Measurements from ENCODE around the gene GNAI2. TPM values are rescaled to one million over a fixed set of nuclear protein-coding genes. Genes with fewer than 3 reads are reported as not detected.
A peak's percentile ranks its signal among the peaks of the same experiment; 100 is the strongest.
"Not testable (repeated sequence)": the region's sequence is repeated elsewhere in the genome, so short reads cannot be mapped to it uniquely, and the experiment has no call there.

GNAI2 gene
- total RNA-seq, 1 experiment from 2014 or later, result 403 TPM

DNA sequence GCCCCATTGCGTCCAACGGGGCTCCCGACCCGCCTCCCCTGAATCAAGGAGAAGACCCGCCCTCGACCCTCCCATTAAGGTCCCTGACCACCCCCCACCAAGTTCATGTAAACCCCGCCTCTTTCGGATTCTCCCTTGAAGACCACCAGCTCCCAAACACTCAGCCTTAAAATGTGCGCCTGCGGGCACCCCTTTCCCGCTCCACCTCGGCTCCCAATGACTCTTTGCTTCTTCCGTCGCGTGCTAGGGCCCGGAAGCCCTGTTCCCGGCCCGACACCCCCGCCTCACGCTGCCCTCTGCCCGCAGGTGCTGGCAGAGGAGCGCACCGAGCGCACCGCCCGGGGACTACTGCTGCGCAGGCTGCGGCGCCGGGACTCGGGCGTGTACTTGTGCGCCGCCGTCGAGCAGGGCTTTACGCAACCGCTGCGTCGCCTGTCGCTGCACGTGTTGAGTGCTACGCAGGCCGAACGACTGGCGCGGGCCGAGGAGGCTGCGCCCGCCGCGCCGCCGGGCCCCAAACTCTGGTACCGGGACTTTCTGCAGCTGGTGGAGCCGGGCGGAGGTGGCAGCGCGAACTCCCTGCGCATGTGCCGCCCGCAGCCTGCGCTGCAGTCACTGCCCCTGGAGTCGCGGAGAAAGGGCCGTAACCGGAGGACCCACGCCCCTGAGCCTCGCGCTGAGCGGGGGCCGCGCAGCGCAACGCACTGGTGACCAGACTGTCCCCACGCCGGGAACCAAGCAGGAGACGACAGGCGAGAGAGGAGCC is 40.2 kb downstream of the GNAI2 start:
- DNase-seq (ENCODE audit: low read depth), result no peak

DNA sequence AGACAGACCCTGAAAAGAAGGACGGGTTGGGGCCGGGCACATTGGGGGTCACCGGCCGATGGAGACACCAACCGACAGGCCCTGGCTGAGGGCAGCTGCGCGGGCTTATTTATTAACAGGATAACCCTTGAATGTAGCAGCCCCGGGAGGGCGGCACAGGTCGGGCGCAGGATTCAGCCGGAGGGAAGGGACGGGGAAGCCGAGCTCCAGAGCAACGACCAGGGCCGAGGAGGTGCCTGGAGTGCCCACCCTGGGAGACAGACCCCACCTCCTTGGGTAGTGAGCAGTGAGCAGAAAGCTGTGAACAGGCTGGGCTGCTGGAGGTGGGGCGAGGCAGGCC is 40.7 kb downstream of the GNAI2 start:
- no peak for DNase-seq (ENCODE audit: low read depth)

DNA sequence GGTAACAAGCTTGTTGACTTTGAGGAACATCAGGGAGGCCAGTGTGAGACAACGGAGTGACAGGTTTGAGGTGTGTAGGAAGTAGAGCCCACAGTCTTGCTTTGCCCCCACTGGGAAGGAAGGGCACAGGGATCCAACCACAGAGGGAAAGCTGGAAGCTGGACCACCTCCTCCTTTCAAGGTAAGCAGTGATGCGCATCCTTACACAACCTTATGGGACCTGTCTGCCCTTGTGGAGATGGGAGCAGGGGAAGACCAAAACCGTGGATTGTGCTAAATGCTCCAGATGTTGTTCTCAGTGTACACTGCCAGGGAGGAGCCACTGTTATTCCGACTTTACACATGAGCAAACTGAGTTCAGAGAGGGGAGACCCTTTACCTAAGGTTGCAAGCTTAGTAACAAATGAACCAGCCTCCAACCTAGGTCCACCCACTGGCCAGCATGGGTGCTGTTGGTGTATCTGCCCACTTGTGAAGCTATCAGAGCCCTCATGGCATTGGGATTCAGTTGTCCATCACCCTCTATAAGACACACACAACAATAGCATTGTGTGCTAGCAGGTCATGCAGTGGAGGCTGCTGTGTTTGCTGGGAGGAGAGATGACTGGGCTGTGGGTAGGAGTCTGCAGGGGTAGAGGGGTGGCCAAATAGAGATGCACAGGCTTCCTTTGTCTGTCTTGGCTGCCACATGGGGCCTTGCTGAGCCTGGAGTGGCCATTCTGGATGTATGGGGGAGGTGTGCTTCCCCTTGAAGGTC is 42.3 kb downstream of the GNAI2 start:
- no peak for DNase-seq (ENCODE audit: low read depth)

DNA sequence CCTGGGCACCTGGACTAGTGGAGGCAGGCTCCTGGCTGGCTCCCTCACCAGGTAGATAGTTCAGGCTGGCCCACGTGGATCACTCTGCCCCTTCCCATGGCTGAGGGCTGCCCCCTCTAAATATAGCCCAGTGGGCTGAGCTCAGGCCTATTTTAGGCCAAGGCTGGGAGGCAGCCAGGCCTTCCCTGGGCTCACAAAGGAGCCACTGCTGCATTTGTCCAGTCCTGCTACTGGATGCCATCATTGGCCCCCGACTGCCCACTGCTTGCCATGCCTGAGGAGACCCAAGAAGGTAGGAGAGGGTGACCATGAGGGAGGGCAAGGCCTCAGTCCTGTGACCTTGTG is 42.8 kb downstream of the GNAI2 start, which contains the start of gene LSMEM2:
Gene LSMEM2, plus strand, starts transcription at position 208 of the 345 bp plus-strand sequence. Its CDS starts 27 bp downstream, at position 235.
- DNase-seq (ENCODE audit: low read depth), result no peak

- no peak for DNase-seq (ENCODE audit: low read depth)
These were observed 43.4 kb downstream of the GNAI2 start for GRCh38 chr3:50279255-50280016.

- DNase-seq (ENCODE audit: low read depth), result not testable (repeated sequence)
These were observed 48.1 kb downstream of the GNAI2 start for GRCh38 chr3:50284121-50284520.

GRCh38 chr3:50286322-50287227 is 50.6 kb downstream of the GNAI2 start:
- DNase-seq (ENCODE audit: low read depth), result no peak

DNA sequence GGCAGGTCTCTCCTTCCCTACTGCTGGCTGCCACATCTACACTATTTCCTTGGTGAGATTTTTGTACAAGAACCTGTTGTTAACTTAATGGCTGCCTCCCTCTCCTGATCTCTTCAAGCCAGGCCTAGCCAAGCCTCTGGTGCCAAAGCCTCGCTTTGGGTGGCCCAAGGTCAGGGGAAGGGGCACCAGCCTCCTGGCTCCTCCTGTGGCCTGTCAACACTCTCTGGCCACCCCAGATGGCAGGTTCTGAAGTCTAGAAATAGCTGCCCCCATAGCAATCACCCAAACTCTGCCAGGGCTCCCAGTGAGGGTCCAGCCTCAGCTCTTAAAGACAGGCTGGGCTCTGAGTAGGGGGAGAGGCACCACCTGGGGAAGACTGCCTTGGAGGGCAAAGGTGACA is 51.3 kb downstream of the GNAI2 start:
- DNase-seq (ENCODE audit: low read depth), result no peak

GRCh38 chr3:50288387-50289007 is 52.5 kb downstream of the GNAI2 start:
- no peak for DNase-seq (ENCODE audit: low read depth)

- DNase-seq (ENCODE audit: low read depth), result no peak
These were observed 53.1 kb downstream of the GNAI2 start for GRCh38 chr3:50289130-50289529.

DNA sequence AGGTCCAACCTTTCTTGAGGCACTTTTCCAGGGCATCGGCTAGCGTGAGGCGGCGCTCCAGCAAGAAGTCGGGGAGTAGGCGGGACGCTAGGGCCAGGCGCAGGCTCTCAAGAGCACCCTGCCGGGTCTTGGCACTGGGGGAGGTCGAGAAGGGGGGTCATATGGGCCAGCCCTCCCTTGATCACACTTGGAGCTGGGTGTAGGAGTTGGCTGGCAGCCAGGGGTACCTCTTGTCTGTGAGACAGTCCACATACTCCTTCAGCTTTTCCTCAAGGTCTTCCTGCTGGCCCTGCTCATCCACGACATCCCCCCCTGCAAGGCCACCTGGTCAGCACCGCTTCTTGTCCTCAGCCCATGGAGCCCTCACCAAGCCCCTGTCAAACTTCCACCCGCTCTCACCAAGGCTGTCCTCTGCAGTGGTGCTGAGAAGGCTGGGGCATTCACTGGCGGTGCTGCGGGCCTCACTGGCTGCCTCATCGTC is 54.2 kb downstream of the GNAI2 start:
- DNase-seq (ENCODE audit: low read depth), result no peak

DNA sequence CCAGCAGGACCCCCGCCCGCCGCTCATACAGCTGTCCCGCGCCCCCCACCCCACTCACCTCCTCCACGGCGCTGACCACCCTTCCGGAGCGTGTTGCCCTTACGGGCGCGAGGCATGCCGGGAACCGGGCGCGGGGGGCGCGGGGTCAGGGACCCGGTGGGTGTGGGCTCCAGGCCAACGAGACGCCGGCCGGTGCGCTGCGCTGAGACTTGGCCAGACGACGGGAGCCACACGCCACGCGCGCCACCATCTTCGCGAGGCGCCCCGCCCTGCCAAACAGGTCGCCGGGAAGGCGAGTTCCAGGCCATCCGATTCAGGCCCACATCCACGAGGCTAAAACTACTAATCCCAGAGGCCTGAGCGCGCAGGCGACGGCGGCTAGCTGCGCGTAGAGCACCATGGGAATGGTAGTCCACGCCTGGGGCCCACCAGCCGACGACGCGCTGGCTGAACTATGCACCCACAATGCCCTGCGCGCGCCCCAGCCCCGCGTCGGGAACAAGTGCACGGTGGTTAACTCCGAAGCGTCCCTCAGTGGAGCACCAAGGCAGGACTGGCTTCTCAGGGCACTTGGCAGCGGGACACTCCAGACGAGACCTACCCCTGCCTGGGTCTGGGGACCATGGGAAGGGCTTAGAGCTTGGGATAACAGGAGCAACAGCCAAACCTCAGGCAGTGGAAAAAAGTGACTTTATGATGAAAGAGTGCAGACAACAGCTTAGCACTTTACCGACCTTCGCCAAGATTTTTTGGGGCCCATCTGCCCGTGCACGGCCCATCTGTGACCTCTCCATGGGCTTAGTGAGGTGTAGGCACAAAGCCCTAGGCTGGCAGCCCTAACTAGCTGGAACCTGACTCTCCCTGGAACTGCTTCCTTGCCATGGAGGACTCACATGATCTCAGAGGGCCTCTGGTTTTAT is 56.4 kb downstream of the GNAI2 start, which contains the start of gene IFRD2:
Gene IFRD2, minus strand, starts transcription at position 271 of the 920 bp plus-strand sequence. Its CDS starts 155 bp downstream, at position 116.
- peak; percentile 98 for DNase-seq (ENCODE audit: low read depth)

- no peak for DNase-seq (ENCODE audit: low read depth)
These were observed 57.2 kb downstream of the GNAI2 start for GRCh38 chr3:50293079-50293801.

DNA sequence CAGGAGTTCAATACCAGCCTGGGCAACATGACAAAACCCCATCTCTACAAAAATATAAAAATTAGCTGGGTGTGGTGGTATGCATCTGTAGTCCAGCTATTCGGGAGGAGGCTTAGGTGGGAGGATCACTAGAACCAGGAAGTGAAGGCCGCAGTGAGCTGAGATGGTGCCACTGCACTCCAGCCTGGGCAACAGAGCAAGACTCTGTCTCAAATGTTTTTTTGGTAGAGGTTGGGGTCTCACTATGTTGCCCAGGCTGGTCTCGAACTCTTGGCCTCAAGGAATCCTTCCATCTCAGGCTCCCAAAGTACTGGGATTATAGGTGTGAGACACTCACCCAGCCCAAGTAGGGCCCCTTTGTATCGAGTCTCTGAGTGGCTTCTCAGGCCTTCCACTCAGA is 58.1 kb downstream of the GNAI2 start:
- DNase-seq (ENCODE audit: low read depth), result no peak

DNA sequence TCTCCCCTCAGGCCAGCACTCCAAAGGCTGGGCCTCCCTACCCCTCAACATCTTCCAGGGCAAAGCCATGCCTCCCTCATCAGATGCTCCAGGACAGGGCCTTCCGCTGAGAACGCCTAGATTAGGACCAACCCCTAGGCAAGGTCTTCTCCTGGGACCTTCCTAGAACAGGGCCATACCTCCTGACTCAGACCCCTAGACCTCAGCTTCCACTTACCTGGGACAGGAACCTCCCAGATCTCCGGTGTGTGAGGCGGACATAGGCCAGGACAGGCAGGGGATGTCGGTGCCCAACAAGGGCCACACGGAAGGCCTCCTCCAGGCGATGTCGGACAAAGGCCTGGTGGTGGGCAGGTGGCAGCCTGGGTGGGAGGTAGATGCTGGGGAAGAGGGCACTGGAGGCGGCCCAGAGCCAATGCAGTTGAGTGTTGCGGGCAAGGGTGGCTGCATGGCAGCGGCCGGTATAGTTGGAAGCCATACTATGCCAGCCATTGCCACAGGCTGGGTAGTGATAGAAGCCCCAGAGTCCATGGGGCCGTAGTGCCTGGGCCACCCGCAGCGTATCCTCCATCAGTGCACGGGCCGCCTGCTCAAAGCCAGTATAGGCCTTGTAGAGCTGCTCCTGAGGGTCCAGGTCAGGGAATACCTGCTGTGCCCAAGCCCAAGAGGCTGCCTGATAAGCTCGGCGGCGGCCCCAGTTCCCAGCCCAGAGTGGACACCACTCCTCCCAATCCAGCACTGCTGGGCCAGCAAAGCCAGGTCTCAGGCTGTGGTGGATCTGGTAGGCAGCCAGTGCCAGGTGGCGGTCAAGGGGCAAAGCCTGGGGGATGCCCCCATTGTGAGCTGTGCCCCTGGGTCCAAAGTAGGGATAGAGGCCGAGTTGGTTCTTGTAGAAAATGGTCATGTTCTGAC is 58.7 kb downstream of the GNAI2 start:
- DNase-seq (ENCODE audit: low read depth), result no peak

GRCh38 chr3:50295553-50296431 is 59.8 kb downstream of the GNAI2 start:
- no peak for DNase-seq (ENCODE audit: low read depth)

All from HT1080 (cell line).